Neural cell (in vitro differentiated cells): ENCODE data around the gene RAPGEF2.

Experiments
- EP300 ChIP-seq: fragments of 450-650 bp; conservative IDR thresholded peaks from 2 replicates; pipeline ENCODE4 v1.6.1; 2014; ENCODE audit warnings: antibody characterized with exemption, mild to moderate bottlenecking, moderate library complexity; ENCODE audit not compliant: poor library complexity, severe bottlenecking
- EZH2 ChIP-seq: fragments of 200-600, 300-800 bp; shearing (Covaris generic), sonication (generic); IDR thresholded peaks from 2 replicates; pipeline ENCODE4 v1.6.1; 2014; ENCODE audit warnings: antibody characterized with exemption, low read length, borderline replicate concordance, mild to moderate bottlenecking; ENCODE audit not compliant: insufficient read depth, poor library complexity, severe bottlenecking
- POLR2AphosphoS5 ChIP-seq: IDR thresholded peaks from 2 replicates; pipeline ENCODE4 v1.6.1; 2012
- RAD21 ChIP-seq: fragments of 450-650 bp; conservative IDR thresholded peaks from 2 replicates; pipeline ENCODE4 v1.6.1; 2014; ENCODE audit warnings: antibody characterized with exemption, mild to moderate bottlenecking, moderate library complexity
- SMC3 ChIP-seq: fragments of 450-650 bp; conservative IDR thresholded peaks from 2 replicates; pipeline ENCODE4 v1.6.1; 2014; ENCODE audit warnings: antibody characterized with exemption, mild to moderate bottlenecking, moderate library complexity; ENCODE audit not compliant: poor library complexity
- TAF1 ChIP-seq: IDR thresholded peaks from 2 replicates; pipeline ENCODE4 v1.6.1; 2012; ENCODE audit warnings: low read depth
- TF ChIP-seq, protein P1 (sequence below): fragments of 450-650 bp; IDR thresholded peaks from 2 replicates; pipeline ENCODE4 v1.5.1; 2014; ENCODE audit warnings: antibody characterized with exemption, mild to moderate bottlenecking, moderate library complexity; ENCODE audit not compliant: poor library complexity, severe bottlenecking
- TF ChIP-seq, protein P2 (sequence below): IDR thresholded peaks from 2 replicates; pipeline ENCODE4 v1.6.1; 2012; ENCODE audit warnings: borderline replicate concordance

DNA sequence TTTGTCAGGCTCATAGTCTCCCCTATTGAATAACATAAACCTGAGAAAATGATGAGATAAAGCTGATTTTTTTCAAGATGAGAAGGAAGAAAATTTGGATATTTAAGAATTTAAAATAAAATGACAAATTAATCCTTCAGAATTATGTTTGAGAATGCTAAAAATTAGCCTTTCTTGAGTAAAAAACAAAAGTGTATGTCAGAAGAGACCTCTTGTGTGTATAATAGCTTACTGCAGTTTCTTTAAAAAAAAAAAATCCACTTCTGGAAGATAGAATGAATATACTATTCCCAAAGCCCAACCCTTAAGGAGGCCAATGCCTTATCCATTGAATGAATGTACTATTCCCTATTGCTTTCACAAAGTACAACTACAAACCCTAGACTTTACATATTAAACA lies 281.8 kb downstream of the RAPGEF2 start:
- no peak for TF ChIP-seq TAF1
- TF ChIP-seq, protein P1, sequence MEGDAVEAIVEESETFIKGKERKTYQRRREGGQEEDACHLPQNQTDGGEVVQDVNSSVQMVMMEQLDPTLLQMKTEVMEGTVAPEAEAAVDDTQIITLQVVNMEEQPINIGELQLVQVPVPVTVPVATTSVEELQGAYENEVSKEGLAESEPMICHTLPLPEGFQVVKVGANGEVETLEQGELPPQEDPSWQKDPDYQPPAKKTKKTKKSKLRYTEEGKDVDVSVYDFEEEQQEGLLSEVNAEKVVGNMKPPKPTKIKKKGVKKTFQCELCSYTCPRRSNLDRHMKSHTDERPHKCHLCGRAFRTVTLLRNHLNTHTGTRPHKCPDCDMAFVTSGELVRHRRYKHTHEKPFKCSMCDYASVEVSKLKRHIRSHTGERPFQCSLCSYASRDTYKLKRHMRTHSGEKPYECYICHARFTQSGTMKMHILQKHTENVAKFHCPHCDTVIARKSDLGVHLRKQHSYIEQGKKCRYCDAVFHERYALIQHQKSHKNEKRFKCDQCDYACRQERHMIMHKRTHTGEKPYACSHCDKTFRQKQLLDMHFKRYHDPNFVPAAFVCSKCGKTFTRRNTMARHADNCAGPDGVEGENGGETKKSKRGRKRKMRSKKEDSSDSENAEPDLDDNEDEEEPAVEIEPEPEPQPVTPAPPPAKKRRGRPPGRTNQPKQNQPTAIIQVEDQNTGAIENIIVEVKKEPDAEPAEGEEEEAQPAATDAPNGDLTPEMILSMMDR: peak; percentile 54
- no peak for TF ChIP-seq EP300
- no peak for TF ChIP-seq POLR2AphosphoS5
- no peak for TF ChIP-seq EZH2
- TF ChIP-seq, protein P2, sequence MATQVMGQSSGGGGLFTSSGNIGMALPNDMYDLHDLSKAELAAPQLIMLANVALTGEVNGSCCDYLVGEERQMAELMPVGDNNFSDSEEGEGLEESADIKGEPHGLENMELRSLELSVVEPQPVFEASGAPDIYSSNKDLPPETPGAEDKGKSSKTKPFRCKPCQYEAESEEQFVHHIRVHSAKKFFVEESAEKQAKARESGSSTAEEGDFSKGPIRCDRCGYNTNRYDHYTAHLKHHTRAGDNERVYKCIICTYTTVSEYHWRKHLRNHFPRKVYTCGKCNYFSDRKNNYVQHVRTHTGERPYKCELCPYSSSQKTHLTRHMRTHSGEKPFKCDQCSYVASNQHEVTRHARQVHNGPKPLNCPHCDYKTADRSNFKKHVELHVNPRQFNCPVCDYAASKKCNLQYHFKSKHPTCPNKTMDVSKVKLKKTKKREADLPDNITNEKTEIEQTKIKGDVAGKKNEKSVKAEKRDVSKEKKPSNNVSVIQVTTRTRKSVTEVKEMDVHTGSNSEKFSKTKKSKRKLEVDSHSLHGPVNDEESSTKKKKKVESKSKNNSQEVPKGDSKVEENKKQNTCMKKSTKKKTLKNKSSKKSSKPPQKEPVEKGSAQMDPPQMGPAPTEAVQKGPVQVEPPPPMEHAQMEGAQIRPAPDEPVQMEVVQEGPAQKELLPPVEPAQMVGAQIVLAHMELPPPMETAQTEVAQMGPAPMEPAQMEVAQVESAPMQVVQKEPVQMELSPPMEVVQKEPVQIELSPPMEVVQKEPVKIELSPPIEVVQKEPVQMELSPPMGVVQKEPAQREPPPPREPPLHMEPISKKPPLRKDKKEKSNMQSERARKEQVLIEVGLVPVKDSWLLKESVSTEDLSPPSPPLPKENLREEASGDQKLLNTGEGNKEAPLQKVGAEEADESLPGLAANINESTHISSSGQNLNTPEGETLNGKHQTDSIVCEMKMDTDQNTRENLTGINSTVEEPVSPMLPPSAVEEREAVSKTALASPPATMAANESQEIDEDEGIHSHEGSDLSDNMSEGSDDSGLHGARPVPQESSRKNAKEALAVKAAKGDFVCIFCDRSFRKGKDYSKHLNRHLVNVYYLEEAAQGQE: no peak
- TF ChIP-seq SMC3: peak; percentile 23
- peak; percentile 38 for TF ChIP-seq RAD21
